ENCODE measurements around the gene TYRO3.
"Not testable (repeated sequence)": the region's sequence is repeated elsewhere in the genome, so short reads cannot be mapped to it uniquely, and the experiment has no call there.

TYRO3 gene

DNA sequence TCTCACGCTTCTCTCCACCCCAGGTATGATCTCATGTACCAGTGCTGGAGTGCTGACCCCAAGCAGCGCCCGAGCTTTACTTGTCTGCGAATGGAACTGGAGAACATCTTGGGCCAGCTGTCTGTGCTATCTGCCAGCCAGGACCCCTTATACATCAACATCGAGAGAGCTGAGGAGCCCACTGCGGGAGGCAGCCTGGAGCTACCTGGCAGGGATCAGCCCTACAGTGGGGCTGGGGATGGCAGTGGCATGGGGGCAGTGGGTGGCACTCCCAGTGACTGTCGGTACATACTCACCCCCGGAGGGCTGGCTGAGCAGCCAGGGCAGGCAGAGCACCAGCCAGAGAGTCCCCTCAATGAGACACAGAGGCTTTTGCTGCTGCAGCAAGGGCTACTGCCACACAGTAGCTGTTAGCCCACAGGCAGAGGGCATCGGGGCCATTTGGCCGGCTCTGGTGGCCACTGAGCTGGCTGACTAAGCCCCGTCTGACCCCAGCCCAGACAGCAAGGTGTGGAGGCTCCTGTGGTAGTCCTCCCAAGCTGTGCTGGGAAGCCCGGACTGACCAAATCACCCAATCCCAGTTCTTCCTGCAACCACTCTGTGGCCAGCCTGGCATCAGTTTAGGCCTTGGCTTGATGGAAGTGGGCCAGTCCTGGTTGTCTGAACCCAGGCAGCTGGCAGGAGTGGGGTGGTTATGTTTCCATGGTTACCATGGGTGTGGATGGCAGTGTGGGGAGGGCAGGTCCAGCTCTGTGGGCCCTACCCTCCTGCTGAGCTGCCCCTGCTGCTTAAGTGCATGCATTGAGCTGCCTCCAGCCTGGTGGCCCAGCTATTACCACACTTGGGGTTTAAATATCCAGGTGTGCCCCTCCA is 19.1 kb downstream of the TYRO3 start:
- DNase-seq: no peak

GRCh38 chr15:41578736-41579383 is 19.8 kb downstream of the TYRO3 start:
- DNase-seq: no peak

- no peak for DNase-seq
Observed at GRCh38 chr15:41581110-41581509, 22.1 kb downstream of the TYRO3 start.

GRCh38 chr15:41583795-41584194 is 24.8 kb downstream of the TYRO3 start:
- DNase-seq: no peak

DNA sequence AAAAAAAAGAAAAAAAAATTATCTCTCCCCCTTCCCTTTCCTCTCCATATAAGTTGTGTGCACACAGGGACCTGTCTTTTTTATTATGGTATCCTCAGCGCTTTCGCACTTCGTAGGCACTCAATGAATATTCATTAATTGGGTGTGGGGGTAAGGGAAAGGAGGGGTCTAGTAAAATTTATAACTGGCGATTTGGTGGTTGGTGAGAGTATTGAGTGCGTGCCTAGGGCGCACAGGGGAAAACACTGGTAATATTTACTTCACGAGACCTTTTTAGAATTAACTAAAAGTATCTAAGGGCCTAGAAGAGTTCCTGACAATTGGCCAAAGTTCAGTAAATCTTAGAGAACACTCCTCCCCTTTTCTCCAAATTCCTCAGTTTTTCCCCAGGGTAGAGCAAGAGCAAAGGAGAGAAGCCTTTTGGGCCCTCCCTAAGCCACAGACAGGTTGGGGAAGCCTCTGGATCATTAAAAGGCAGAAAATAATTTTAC is 25.7 kb downstream of the TYRO3 start:
- no peak for DNase-seq

DNA sequence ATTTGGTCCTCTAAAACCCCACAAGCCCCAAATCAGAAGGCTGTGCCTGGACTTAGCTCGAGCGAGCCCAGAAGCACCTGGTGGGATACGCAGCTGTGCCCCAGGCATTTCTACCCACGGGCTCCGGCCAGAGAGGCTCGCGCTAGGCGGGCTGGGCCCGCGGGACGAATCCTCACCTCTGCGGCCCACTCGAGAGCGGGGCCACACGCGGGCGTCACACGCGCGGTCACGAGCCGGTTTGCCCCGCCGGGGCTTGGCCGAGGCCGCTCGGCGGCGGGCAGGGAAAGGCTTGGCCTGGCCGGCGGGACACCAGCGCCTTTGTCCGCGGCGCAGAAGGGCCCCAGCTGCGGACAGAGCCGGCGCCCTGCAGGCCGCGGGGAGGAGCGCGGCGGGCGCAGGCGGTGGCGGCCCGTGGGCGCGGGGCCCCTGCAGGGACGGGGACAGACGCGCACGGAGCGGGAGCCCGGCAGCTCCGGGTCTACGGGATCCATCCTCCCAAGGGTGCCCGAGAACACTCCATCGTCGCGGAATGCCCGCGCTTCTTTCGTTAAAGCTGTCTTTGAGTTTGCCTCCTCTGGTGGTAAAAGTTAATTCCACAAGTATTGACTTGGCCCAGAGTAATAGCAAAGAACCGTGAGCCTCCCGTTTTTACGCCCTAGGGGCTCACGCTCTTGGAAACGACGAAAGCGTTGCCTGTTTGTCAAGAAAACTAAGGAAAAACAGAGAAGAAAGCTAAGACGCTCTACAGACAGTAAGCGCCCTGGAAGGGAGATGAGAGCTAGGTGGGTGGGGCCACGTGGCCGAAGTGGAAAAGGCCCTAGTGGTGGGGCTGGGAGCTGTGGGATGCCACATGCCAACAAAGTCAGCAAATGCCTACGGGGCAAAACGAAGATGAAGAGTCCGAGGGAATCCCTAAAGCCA is 26.4 kb downstream of the TYRO3 start:
- DNase-seq: peak; percentile 44

DNA sequence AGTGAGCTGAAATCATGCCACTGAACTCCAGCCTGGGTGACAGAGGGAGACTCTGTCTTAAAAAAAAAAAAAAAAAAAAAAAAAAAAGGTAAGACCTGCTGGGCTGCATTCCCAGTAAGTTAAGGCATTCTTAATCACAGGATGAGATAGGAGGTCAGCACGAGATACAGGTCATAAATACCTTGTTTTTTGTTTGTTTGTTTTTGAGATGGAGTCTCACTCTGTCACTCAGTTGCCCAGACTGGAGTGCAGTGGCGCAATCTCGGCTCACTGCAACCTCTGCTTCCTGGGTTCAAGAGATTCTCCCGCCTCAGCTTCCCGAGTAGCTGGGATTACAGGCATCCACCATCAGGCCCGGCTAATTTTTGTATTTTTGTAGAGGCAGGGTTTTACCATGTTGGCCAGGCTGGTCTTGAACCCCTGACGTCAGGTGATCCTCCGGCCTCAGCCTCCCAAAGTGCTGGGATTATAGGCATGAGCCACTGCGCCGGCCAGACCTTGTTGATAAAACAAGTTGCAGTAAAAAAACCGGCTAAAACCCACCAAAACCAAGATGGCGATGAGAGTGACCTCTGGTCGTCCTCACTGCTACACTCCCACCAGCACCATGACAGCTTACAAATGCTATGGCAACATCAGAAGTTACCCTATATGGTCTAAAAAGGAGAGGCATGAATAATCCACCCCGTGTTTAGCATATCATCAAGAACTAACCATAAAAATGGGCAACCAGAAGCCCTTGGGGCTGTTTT is 27.7 kb downstream of the TYRO3 start:
- DNase-seq: not testable (repeated sequence)

DNA sequence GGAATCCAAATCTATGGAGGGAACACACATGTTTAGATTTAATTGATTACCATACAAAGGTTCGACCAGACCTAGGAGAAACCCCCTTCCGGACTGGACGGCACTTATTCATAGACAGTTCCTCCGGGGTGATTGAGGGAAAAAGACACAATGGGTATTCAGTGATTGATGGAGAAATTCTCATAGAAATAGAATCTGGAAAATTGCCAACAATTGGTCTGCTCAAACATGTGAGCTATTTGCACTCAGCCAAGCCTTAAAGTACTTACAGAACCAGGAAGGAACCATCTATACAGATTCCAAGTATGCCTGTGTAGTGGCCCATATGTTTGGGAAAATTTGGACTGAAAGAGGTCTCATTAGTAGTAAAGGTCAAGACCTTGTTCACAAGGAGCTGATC is 30.0 kb downstream of the TYRO3 start:
- DNase-seq: not testable (repeated sequence)

GRCh38 chr15:41589571-41589970 is 30.6 kb downstream of the TYRO3 start:
- DNase-seq: not testable (repeated sequence)

DNA sequence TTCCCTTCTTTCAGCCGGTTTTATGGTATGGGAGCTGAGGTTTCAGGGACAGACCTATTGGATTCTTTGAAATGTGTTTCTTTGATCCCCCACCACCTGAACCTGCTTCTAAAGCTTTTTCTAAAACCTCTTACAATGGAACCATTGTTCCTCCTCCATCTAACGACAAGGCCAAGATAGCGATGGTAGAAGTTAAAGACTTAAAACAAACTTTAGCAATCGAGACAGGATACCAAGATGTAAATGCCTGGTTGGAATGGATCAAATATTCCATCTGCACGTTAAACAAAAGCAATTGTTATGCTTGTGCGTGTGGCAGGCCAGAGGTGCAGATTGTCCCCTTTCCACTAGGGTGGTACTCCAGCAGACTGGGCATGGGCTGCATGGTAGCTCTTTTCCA is 32.2 kb downstream of the TYRO3 start:
- not testable (repeated sequence) for DNase-seq

GRCh38 chr15:41592718-41593117 is 33.7 kb downstream of the TYRO3 start:
- not testable (repeated sequence) for DNase-seq

DNA sequence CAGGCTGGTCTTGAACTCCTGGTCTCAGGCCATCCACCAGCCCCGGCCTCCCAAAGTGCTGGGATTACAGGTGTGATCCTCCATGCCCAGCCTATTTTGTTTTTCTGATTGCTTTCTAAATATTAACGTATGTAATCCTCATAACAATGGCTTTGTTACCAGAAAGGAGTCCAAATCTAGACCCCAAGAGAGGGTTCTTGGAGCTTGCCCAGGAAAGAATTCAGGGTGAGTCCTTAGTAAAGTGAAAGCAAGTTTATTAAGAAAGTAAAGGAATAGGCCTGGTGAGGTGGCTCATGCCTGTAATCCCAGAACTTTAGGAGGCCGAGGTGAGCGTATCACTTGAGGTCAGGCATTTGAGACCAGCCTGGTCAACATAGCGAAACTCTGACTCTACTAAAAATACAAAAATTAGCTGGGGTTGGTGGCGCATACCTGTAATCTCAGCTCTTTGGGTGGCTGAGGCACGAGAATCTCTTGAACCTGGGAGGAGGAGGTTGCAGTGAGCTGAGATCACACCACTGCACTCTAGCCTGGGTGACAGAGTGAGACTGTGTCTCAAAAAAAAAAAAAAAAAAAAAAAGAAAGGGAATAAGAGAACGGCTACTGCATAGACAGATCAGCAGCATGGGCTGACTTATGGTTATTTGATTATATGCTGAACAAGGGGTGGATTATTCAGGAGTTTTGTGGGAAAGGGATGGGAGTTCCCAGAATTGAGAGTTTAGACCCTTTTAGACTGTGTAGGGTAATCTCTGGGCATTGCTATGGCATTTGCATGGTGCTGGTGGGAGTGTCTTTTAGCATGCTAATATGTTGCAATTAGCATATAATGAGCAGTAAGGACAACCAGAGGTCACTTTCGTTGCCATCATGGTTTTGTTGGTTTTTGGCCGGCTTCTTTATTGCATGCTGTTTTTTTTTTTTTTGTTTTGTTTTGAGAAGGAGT is 36.1 kb downstream of the TYRO3 start:
- no peak for DNase-seq

DNA sequence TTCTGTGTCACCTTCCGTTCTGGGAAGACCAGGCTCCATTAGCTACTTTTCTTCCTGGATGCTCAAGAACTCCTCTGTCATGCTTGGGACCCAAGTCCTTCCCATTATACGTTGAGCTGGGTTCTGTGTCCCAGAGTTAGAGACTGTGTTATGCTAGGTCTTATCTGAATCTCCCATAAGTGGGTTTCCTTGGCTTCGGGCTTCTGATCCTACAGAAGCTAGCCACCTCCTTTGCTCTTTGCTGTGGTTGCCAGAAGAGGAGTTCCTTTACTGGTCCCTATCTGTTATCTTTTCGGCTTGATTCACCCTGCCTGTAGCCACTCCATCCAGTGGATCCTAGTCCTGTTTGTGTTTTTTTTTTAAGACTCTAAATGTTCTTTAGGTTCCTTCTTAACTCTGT is 38.0 kb downstream of the TYRO3 start:
- no peak for DNase-seq

DNA sequence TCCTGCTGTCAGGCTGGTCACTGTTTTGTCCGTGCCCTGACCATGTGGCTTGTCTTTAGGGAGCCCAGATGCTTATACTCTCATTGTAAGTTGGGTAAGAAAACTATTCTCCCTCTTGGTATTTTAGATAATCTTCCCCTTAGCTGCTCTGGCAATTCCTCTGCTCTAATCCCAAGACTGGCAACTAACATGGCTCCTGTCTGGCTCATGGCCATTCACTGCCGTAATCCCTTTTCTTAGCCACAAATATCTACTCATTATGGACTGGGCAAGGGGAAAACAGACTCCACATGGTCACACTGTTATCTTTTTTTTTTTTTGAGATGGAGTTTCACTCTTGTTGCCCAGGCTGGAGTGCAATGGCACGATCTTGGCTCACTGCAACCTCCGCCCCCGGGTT is 38.8 kb downstream of the TYRO3 start:
- no peak for DNase-seq

DNA sequence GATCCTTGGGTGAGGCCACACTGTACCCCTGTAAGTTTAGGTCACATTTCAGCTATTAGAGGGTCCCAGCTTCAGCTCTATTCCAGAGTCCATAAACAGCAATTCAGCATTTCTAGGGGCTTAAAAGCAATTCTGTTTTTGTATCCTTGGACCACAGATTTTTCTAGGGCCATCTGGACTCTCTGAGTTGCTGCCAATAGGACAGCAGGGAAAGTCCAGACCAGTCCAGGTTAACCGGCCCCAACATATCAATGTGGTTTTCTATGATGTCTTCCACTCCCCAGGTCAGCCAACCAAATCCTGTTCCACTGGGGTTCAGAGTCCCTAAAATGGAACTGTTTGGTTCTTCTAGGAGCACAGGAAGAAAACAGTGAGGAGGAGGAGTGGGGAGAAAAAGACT is 40.0 kb downstream of the TYRO3 start:
- no peak for DNase-seq

DNA sequence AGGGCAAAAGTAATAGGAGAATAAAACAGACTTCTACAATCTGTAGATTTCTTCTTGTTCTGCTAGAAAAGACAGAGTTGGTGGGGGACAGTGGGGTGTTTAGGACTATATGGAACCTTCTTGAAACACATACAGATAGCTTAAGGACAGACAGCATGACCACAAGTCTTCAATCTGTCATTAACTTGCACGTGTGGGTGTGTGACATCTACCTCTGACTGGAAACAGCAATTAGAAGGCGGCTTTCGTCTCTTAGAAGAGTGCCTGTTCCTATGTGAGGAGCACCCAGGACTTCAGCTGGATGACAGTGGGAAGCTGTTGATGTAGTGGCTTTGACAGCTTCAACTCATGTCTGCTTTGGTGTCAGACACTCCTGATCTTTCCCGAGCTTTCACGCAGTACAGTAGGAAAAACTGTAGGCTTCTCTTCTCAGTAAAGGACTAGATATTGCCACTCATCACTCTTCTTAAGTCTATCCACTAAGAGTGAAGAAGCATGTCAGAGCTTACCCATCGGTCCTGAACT is 44.5 kb downstream of the TYRO3 start:
- no peak for DNase-seq

DNA sequence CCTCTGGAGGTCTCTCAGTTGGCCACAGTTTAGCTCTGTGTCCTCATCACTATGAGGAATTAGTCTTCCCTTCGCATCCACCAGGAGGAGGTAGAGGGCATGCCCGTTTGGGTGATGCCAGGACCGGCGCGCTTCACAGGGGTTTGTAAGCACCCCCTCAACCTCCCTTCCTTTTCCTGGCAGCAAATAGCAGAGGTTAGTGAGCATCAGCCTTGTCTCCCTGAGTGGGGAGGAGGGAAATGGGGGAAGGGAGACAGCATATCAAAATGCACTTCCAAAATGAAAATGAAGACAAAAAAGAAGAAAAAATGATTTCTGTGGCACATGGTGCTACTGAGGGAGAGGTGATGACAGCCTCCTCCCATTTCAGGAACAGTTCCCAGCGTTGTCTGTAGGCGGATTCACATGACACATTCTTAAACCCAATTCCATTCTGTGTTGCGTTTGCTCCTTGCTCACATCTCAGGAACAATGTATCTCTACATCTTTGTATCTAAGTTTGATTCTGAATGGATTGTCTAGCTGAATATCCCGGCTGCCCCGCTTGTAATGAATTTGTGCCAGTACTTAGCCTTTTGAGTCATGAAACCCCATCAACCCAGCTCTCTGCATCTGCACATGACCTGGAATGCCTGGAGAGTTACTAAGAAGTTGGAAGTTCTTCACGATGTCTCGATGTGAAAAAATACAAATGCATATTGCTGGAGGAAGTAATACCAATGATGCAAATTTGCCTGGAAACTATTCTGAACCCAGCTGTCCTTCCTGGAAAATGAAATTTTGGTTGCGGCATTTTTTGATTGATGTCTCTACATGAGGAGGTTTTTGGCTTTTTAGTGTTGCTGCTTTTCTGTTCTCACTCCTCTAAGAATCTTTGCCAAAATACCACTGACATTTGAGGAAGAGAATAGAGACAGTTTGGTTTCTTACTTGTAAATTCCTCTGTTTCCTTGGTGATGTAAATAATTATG is 45.2 kb downstream of the TYRO3 start:
- DNase-seq: peak; percentile 59

GRCh38 chr15:41605566-41605965 is 46.6 kb downstream of the TYRO3 start:
- DNase-seq: no peak

DNA sequence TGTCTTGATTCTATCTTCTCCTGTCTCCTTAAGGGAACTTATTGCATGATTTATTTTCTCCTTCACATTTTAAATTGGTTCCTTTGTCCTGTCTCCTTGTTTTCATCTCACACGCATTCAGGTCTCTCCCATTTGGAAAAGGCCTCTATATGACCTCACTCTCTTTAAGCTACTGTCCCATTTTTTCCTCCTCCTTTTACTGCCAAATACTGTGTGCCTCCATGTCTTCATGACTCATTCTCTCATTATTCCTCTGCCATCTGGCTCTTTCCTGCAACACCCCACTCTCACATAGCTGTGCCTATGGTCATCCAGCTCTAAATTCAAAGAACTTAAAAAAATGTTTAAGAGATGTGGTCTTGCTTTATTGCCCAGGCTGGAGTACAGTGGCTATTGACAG is 48.0 kb downstream of the TYRO3 start:
- DNase-seq: no peak

DNA sequence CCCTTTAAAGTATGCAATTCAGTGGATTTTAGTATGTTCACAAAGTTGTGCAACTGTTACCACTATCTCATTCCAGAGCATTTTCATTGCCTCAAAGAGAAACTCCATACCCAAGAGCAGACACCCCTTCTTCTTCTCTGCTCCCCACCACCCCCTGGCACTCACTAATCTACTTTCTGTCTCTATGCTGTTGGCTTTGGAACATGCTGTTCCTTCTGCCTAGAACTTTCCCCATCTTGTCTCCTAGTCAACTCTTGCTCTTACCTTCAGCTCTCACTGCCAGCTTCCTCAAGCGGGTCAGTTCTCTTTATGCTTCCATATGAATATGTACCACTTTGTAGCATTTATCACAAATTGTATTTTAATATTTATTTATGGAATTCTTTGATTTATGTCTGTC is 50.1 kb downstream of the TYRO3 start:
- no peak for DNase-seq
